HCT116 (cell line): ENCODE results near the gene WDR48. TPM values are rescaled to one million over a fixed set of nuclear protein-coding genes. Genes with fewer than 3 reads are reported as not detected.

ENCODE experiments used
- ATAC-seq: fragments of 200-7000 bp; cut with Tn5 transposase; 2 replicates; pipeline ENCODE4 v1.9.1; 2020; ENCODE audit warnings: mild to moderate bottlenecking, moderate library complexity
- BruUV-seq: library from RNA; stranded (reverse); fragments of 400-500 nt; replicated peaks from 2 replicates; lab custom pipeline; 2021; lab: Mats Ljungman, UMichigan
- CTCF ChIA-PET: fragments of 300-600 bp; sonication (Branson Sonifier 250); formaldehyde crosslinking; loops from one replicate; lab custom pipeline; 2021; ENCODE audit warnings: antibody characterized with exemption; lab: Charles Lee
- POLR2A ChIA-PET: fragments of 300-600, 350-600 bp; sonication (Branson Sonifier 250); formaldehyde crosslinking; loops from one replicate; lab custom pipeline; 2021; ENCODE audit warnings: antibody characterized with exemption; lab: Charles Lee
- RAD21 ChIA-PET, 2 experiments: fragments of 300-600 bp; sonication (Branson Sonifier 250); formaldehyde crosslinking; loops; one replicate each; lab custom pipeline; 2023; ENCODE audit warnings: low total read pairs in 2 of 2; ENCODE audit not compliant: uncharacterized antibody in 2 of 2, unreplicated experiment in 2 of 2, low non-redundant PET in 1 of 2; lab: Charles Lee
- DNase-seq: peaks from one replicate; pipeline ENCODE4 v3.0.0-alpha.2; 2010; ENCODE audit warnings: low read depth, low spot score
- H2AFZ ChIP-seq: fragments of 200-600 bp; shearing (Covaris generic), sonication (generic); 2 replicates; pipeline ENCODE4 v1.6.1; 2017; ENCODE audit warnings: low read depth, mixed run types, mixed read lengths, antibody characterized with exemption, low read length; ENCODE audit not compliant: poor library complexity, severe bottlenecking
- H3K27ac ChIP-seq: 2 replicates; pipeline ENCODE4 v1.5.1; 2012; ENCODE audit warnings: low read depth, low read length
- H3K27me3 ChIP-seq: fragments of 200-600 bp; sonication (generic); 2 replicates; pipeline ENCODE4 v1.6.1; 2016; ENCODE audit warnings: mixed run types, low read length, mixed read lengths; ENCODE audit not compliant: insufficient read depth
- H3K36me3 ChIP-seq, 2 experiments: fragments of 200-500 bp in 1 of 2; fragments of 200-600 bp in 1 of 2; sonication (Bioruptor generic) in 1 of 2; sonication (generic) in 1 of 2; 2 replicates each; pipeline versions ENCODE4 v1.5.1 to v1.6.1; 2014 to 2016; ENCODE audit warnings: low read length in 2 of 2, inconsistent platforms in 1 of 2, mixed read lengths in 1 of 2, mixed run types in 1 of 2; ENCODE audit not compliant: insufficient read depth in 2 of 2, control insufficient read depth in 1 of 2
- H3K4me1 ChIP-seq, 2 experiments: fragments of 200-600 bp in 1 of 2; sonication (generic) in 1 of 2; 2 replicates each; pipeline versions ENCODE4 v1.5.1 to v1.6.1; 2012 to 2017; ENCODE audit warnings: low read length in 2 of 2, inconsistent platforms in 1 of 2, mild to moderate bottlenecking in 1 of 2, mixed read lengths in 1 of 2, mixed run types in 1 of 2, moderate library complexity in 1 of 2; ENCODE audit not compliant: insufficient read depth in 2 of 2, control insufficient read depth in 1 of 2
- H3K4me2 ChIP-seq: fragments of 200-600 bp; sonication (generic); 2 replicates; pipeline ENCODE4 v1.6.1; 2017; ENCODE audit warnings: mixed run types, low read length, mixed read lengths
- H3K4me3 ChIP-seq, 2 experiments: fragments of 200-600 bp in 1 of 2; sonication (generic) in 1 of 2; replicated peaks in 1 of 2; 2 replicates each; pipeline ENCODE4 v1.5.1; 2011 to 2016; ENCODE audit warnings: low read length in 2 of 2, control low read depth in 1 of 2, low read depth in 1 of 2, mild to moderate bottlenecking in 1 of 2, mixed read lengths in 1 of 2, mixed run types in 1 of 2
- H3K79me2 ChIP-seq: fragments of 200-600 bp; sonication (generic); 2 replicates; pipeline ENCODE4 v1.6.1; 2017; ENCODE audit warnings: mild to moderate bottlenecking, mixed run types, low read length, moderate library complexity, mixed read lengths; ENCODE audit not compliant: insufficient read depth
- H3K9ac ChIP-seq: fragments of 200-600 bp; sonication (generic); 2 replicates; pipeline ENCODE4 v1.6.1; 2016; ENCODE audit warnings: low read length, mixed read lengths
- H3K9me2 ChIP-seq: fragments of 200-600 bp; sonication (generic), shearing (Covaris generic); 2 replicates; pipeline ENCODE4 v1.6.1; 2017; ENCODE audit warnings: mixed run types, mild to moderate bottlenecking, moderate library complexity; ENCODE audit not compliant: insufficient read depth
- H3K9me3 ChIP-seq, 2 experiments: fragments of 200-500 bp in 1 of 2; fragments of 200-600 bp in 1 of 2; sonication (Bioruptor generic) in 1 of 2; sonication (generic) in 1 of 2; 2 replicates each; pipeline ENCODE4 v1.6.1; 2014 to 2017; ENCODE audit warnings: low read length in 2 of 2, mixed read lengths in 2 of 2, inconsistent platforms in 1 of 2, low read depth in 1 of 2, mild to moderate bottlenecking in 1 of 2, mixed run types in 1 of 2, moderate library complexity in 1 of 2; ENCODE audit not compliant: control insufficient read depth in 1 of 2, insufficient read depth in 1 of 2
- H4K20me1 ChIP-seq: fragments of 200-600 bp; sonication (generic), shearing (Covaris generic); 2 replicates; pipeline ENCODE4 v1.6.1; 2017; ENCODE audit warnings: mixed run types, mild to moderate bottlenecking, moderate library complexity; ENCODE audit not compliant: insufficient read depth
- FOSL1 ChIP-seq: IDR thresholded peaks from 2 replicates; pipeline ENCODE4 v1.6.1; 2012; ENCODE audit warnings: low read depth
- JUND ChIP-seq: IDR thresholded peaks from 2 replicates; pipeline ENCODE4 v1.6.1; 2012
- RAD21 ChIP-seq: IDR thresholded peaks from 2 replicates; pipeline ENCODE4 v1.6.1; 2012; ENCODE audit warnings: low read depth, mild to moderate bottlenecking
- ZBTB33 ChIP-seq: IDR thresholded peaks from 2 replicates; pipeline ENCODE4 v1.6.1; 2011; ENCODE audit warnings: mild to moderate bottlenecking, low read length, moderate library complexity; ENCODE audit not compliant: insufficient replicate concordance; ENCODE audit errors: extremely low read depth
- ZNF274 ChIP-seq: fragments of 200-500 bp; sonication (Bioruptor generic); IDR thresholded peaks from 2 replicates; pipeline ENCODE4 v1.6.1; 2014; ENCODE audit warnings: mild to moderate bottlenecking, low read depth, low read length, inconsistent platforms
- intact Hi-C: fragments of 100-400 bp; cut with micrococcal nuclease; formaldehyde crosslinking; loops from 2 replicates; pipeline ENCODE4 v1.10.0; 2022
- total RNA-seq: library from RNA; stranded (reverse); gene quantifications from one replicate; pipeline ENCODE4 v1.2.1, GENCODE V29; 2021; ENCODE audit not compliant: unreplicated experiment
- TF ChIP-seq, protein P1 (sequence below): IDR thresholded peaks from 2 replicates; pipeline ENCODE4 v1.6.1; 2012; ENCODE audit warnings: low read depth

WDR48 gene
- total RNA-seq, 1 experiment from 2014 or later: 35.6 TPM

DNA sequence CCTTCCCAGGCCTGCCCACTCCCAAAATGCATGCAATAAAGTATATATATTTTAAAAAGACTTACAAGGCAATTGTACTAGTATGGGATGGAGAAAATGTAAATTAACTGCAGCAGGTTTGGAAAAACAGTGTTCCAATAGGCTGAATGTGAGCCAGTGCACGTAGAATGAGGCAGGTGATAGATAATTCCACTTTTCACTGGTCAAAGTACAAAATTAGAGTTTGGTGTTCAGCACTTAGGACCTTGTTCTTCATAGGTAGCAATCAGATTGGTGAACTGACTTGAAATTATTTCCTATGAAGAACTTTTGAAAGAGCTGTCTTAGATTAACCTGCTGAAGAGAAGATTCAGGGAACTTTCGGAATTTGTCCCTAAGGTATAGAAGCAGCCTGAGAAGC is 1.9 kb downstream of the WDR48 start:
- DNase-seq (no peak), ATAC-seq (no peak)
- no peaks in the 10 kb centered on the region for H3K9me2 ChIP-seq
- CTCF ChIA-PET: no interaction called here
- no peak overlapping the region for H3K9ac ChIP-seq
- intact Hi-C loops: loop anchor here (5.0 kb wide), 1 partner anchor 239 kb away; no protein-coding TSS in a partner anchor
- H3K27ac ChIP-seq: no peak overlapping the region
- H3K4me2 ChIP-seq: no peak overlapping the region
- H3K4me1 ChIP-seq: peaks cover 4 to 9% of the 10 kb centered on the region in 2 experiments; a peak in 2 of 4 replicates
- no peak overlapping the region for H3K4me3 ChIP-seq
- POLR2A ChIA-PET: no interaction called here
- H4K20me1 ChIP-seq: no peaks in the 10 kb centered on the region
- no peak for TF ChIP-seq FOSL1
- TF ChIP-seq ZNF274: no peak
- TF ChIP-seq, protein P1, sequence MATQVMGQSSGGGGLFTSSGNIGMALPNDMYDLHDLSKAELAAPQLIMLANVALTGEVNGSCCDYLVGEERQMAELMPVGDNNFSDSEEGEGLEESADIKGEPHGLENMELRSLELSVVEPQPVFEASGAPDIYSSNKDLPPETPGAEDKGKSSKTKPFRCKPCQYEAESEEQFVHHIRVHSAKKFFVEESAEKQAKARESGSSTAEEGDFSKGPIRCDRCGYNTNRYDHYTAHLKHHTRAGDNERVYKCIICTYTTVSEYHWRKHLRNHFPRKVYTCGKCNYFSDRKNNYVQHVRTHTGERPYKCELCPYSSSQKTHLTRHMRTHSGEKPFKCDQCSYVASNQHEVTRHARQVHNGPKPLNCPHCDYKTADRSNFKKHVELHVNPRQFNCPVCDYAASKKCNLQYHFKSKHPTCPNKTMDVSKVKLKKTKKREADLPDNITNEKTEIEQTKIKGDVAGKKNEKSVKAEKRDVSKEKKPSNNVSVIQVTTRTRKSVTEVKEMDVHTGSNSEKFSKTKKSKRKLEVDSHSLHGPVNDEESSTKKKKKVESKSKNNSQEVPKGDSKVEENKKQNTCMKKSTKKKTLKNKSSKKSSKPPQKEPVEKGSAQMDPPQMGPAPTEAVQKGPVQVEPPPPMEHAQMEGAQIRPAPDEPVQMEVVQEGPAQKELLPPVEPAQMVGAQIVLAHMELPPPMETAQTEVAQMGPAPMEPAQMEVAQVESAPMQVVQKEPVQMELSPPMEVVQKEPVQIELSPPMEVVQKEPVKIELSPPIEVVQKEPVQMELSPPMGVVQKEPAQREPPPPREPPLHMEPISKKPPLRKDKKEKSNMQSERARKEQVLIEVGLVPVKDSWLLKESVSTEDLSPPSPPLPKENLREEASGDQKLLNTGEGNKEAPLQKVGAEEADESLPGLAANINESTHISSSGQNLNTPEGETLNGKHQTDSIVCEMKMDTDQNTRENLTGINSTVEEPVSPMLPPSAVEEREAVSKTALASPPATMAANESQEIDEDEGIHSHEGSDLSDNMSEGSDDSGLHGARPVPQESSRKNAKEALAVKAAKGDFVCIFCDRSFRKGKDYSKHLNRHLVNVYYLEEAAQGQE: no peak
- no peak for TF ChIP-seq RAD21
- no peak for TF ChIP-seq ZBTB33
- TF ChIP-seq JUND: no peak
- RAD21 ChIA-PET: no interaction called here
- no TSS peak for BruUV-seq
- no peaks in the 10 kb centered on the region for H3K27me3 ChIP-seq
- no peaks in the 10 kb centered on the region for H3K36me3 ChIP-seq
- no peaks in the 10 kb centered on the region for H3K9me3 ChIP-seq
- peaks cover 16% of the 10 kb centered on the region for H3K79me2 ChIP-seq
- no peak overlapping the region for H2AFZ ChIP-seq
